K562 (cell line): ENCODE measurements around the gene LRRK2. TPM values are rescaled to one million over a fixed set of nuclear protein-coding genes. Genes with fewer than 3 reads are reported as not detected.

ENCODE experiments used
- ATAC-seq: fragments of 200-7000 bp; cut with Tn5 transposase; 3 replicates; pipeline ENCODE4 v1.9.1; 2020; ENCODE audit warnings: moderate library complexity
- BruUV-seq: library from RNA; stranded (reverse); fragments of 400-500 nt; replicated peaks from 2 replicates; lab custom pipeline; 2021; lab: Mats Ljungman, UMichigan
- CTCF ChIA-PET: fragments of 300-600 bp; formaldehyde crosslinking; extraction: SDS; loops from one replicate; lab custom pipeline; 2021; ENCODE audit warnings: low intra/inter-chr PET ratio; lab: Yijun Ruan, JAX
- POLR2A ChIA-PET: fragments of 300-600, 350-650 bp; sonication (Branson Sonifier 250); formaldehyde crosslinking; extraction: SDS; loops from one replicate; lab custom pipeline; 2021; ENCODE audit warnings: antibody characterized with exemption, inconsistent platforms; lab: Yijun Ruan, JAX
- DNase-seq, 4 experiments: peaks; one replicate each; pipeline versions ENCODE4 v3.0.0 to v3.0.0-alpha.2; 2011 to 2018; ENCODE audit warnings: low spot score in 3 of 4, mixed read lengths in 3 of 4; ENCODE audit errors: extremely low read depth in 1 of 4
- FAIRE-seq: peaks from 2 replicates; lab custom pipeline; 2011; peaks lifted over from hg19 to GRCh38; lab: Jason Lieb, UNC
- H2AFZ ChIP-seq: 2 replicates; pipeline ENCODE4 v1.6.0; 2011; ENCODE audit warnings: low read depth, low read length, control low read depth, inconsistent platforms
- H3K27ac ChIP-seq: fragments of 200-600 bp; 3 replicates; pipeline ENCODE4 v1.8.0; 2011; ENCODE audit warnings: low read depth, mild to moderate bottlenecking, control low read depth, inconsistent platforms, low read length, moderate library complexity, mixed read lengths; ENCODE audit errors: extremely low read depth
- H3K27me3 ChIP-seq, 2 experiments: fragments of 300-600 bp in 1 of 2; 2 replicates in 1 of 2; 3 replicates in 1 of 2; pipeline versions ENCODE4 v1.6.0 to v1.8.0; 2011; ENCODE audit warnings: inconsistent platforms in 2 of 2, low read length in 2 of 2, mild to moderate bottlenecking in 1 of 2, mixed read lengths in 1 of 2, moderate library complexity in 1 of 2; ENCODE audit not compliant: control insufficient read depth in 2 of 2, insufficient read depth in 2 of 2
- H3K36me3 ChIP-seq: fragments of 300-600 bp; 3 replicates; pipeline ENCODE4 v1.8.0; 2011; ENCODE audit warnings: mild to moderate bottlenecking, low read length, inconsistent platforms; ENCODE audit not compliant: control insufficient read depth, insufficient read depth
- H3K4me1 ChIP-seq, 2 experiments: fragments of 200-600 bp in 1 of 2; replicated peaks in 1 of 2; 2 replicates in 1 of 2; 3 replicates in 1 of 2; pipeline versions ENCODE4 v1.5.1 to v1.8.0; 2011; ENCODE audit warnings: inconsistent platforms in 2 of 2, low read length in 2 of 2, mild to moderate bottlenecking in 1 of 2, mixed read lengths in 1 of 2, moderate library complexity in 1 of 2; ENCODE audit not compliant: control insufficient read depth in 2 of 2, insufficient read depth in 2 of 2
- H3K4me2 ChIP-seq: 2 replicates; pipeline ENCODE4 v1.6.1; 2011; ENCODE audit warnings: low read length, control low read depth, inconsistent platforms, mixed read lengths; ENCODE audit not compliant: insufficient read depth
- H3K4me3 ChIP-seq: fragments of 200-600 bp; sonication (generic), shearing (Covaris generic); 2 replicates; pipeline ENCODE4 v1.5.1; 2016; ENCODE audit warnings: control low read depth, inconsistent platforms
- H3K79me2 ChIP-seq: fragments of 200-600 bp; 3 replicates; pipeline ENCODE4 v1.8.0; 2011; ENCODE audit warnings: low read length, inconsistent platforms; ENCODE audit not compliant: control insufficient read depth, insufficient read depth
- H3K9ac ChIP-seq, 2 experiments: 2 replicates each; pipeline versions ENCODE4 v1.6.0 to v1.6.1; 2011; ENCODE audit warnings: low read depth in 2 of 2, low read length in 2 of 2, control low read depth in 1 of 2, inconsistent platforms in 1 of 2, mild to moderate bottlenecking in 1 of 2, mixed read lengths in 1 of 2; ENCODE audit not compliant: insufficient read depth in 1 of 2
- H3K9me1 ChIP-seq: one replicate; pipeline ENCODE4 v1.6.0; 2011; ENCODE audit warnings: inconsistent platforms, mild to moderate bottlenecking, low read length, moderate library complexity; ENCODE audit not compliant: control insufficient read depth, insufficient read depth
- H3K9me3 ChIP-seq: replicated peaks from 2 replicates; pipeline ENCODE4 v1.5.1; 2011; ENCODE audit warnings: low read depth, low read length, inconsistent platforms; ENCODE audit not compliant: control insufficient read depth, insufficient read depth
- H4K20me1 ChIP-seq: replicated peaks from 2 replicates; pipeline ENCODE4 v1.6.1; 2011; ENCODE audit warnings: low read length, inconsistent platforms, mixed read lengths; ENCODE audit not compliant: control insufficient read depth, insufficient read depth
- ATF7 ChIP-seq: fragments of 450-650 bp; IDR thresholded peaks from 2 replicates; pipeline ENCODE4 v1.7.1; 2014; ENCODE audit warnings: mild to moderate bottlenecking, moderate library complexity
- RBM17 ChIP-seq: fragments of 200-400 bp; formaldehyde crosslinking; IDR thresholded peaks from 2 replicates; pipeline ENCODE4 v1.6.1; 2017; ENCODE audit warnings: low read depth, mild to moderate bottlenecking, low read length, borderline replicate concordance
- YY1 ChIP-seq, 3 experiments: IDR thresholded peaks; 2 replicates each; pipeline ENCODE4 v1.6.1; 2011; ENCODE audit warnings: low read length in 2 of 3, mild to moderate bottlenecking in 2 of 3, moderate library complexity in 2 of 3, borderline replicate concordance in 1 of 3, control low read depth in 1 of 3, low read depth in 1 of 3; ENCODE audit not compliant: insufficient read depth in 3 of 3, insufficient replicate concordance in 2 of 3, control insufficient read depth in 1 of 3, insufficient read length in 1 of 3; ENCODE audit errors: extremely low read depth in 1 of 3
- WGBS: fragments of 100-300 bp; shearing (Covaris generic); methylation state at CpG from one replicate; pipeline ENCODE4 v1.1.6; 2016; ENCODE audit warnings: low coverage, mixed read lengths; ENCODE audit not compliant: insufficient coverage; ENCODE audit errors: missing lambda C conversion rate; 5-methylcytosine and 5-hydroxymethylcytosine counted together
- in situ Hi-C: fragments of 300-500 bp; cut with MboI; formaldehyde crosslinking; loops from 4 replicates; pipeline ENCODE4 v1.15.0; 2018; ENCODE audit warnings: inconsistent platforms, mixed read lengths
- intact Hi-C: fragments of 100-400 bp; cut with micrococcal nuclease; formaldehyde crosslinking; loops from 2 replicates; pipeline ENCODE4 v1.14.2; 2022
- polyA plus RNA-seq, 8 experiments: library from polyadenylated mRNA; depleted of rRNA in 4 of 8; stranded (reverse) in 5 of 8; unstranded in 3 of 8; fragments of >200 nt; fragmentation: Nextera tagmentation in 2 of 8; fragmentation: Illumina TruSeq in 1 of 8; extraction: Ambion mirVana in 2 of 8; extraction: Trizol in 1 of 8; gene quantifications; 2 replicates each; pipeline versions ENCODE4 v1.2.1 to v1.2.3, GENCODE V29; 2011 to 2014; ENCODE audit warnings: inconsistent platforms in 1 of 8, missing spikeins in 1 of 8
- total RNA-seq, 7 experiments: library from RNA; depleted of rRNA in 6 of 7; stranded (reverse); fragments of >200 nt in 6 of 7; fragmentation: Illumina TruSeq in 2 of 7; extraction: Trizol in 2 of 7; gene quantifications; 2 replicates each; pipeline versions ENCODE4 v1.2.1 to v1.2.3, GENCODE V29; 2011 to 2021; ENCODE audit warnings: low replicate concordance in 1 of 7
- TF ChIP-seq, protein P1 (sequence below): sonication (generic); formaldehyde crosslinking; IDR thresholded peaks from 2 replicates; pipeline ENCODE4 v1.8.0; 2022; ENCODE audit warnings: missing genetic modification reagents, mild to moderate bottlenecking, borderline replicate concordance

Gene LRRK2
- total and polyA plus RNA-seq, 9 of the 15 experiments (the other 6 are each of a cell fraction or from before 2014, with no cell fraction given) = 0.03 to 0.89 (median 0.31) TPM

- Histone ChIP-seq H3K9ac (no peak overlapping the region), H3K9me1 (no peaks in the 10 kb centered on the region), H3K4me3 (no peak overlapping the region), H4K20me1 (no peaks in the 10 kb centered on the region), H3K79me2 (no peaks in the 10 kb centered on the region), H3K27me3 (no peaks in the 10 kb centered on the region), H3K4me1 (peaks cover 0 to 1% of the 10 kb centered on the region in 2 experiments; a peak in 1 of 5 replicates), H3K9me3 (no peaks in the 10 kb centered on the region), H2AFZ (no peak overlapping the region), H3K36me3 (no peaks in the 10 kb centered on the region), H3K27ac (no peak overlapping the region), H3K4me2 (no peak overlapping the region)
- intact Hi-C loops (no loop called here), in situ Hi-C loops (no loop called here)
- ChIA-PET POLR2A (no interaction called here), CTCF (no interaction called here)
- no TSS peak for BruUV-seq
- no peak for ATAC-seq
- DNase-seq = no peak
- no peak for FAIRE-seq
- WGBS = 6% methylated on average over 10 of the region's 10 CpGs
- no peak for TF ChIP-seq ATF7
- no peak for TF ChIP-seq RBM17
- TF ChIP-seq YY1 (IDR thresholded peaks at IDR 0.05; ENCODE audit: borderline replicate concordance in 1 of 3, control insufficient read depth in 1 of 3, extremely low read depth in 1 of 3, insufficient read depth in 3 of 3, insufficient read length in 1 of 3, insufficient replicate concordance in 2 of 3, low read depth in 1 of 3, low read length in 2 of 3) = no peak
- TF ChIP-seq, protein P1, sequence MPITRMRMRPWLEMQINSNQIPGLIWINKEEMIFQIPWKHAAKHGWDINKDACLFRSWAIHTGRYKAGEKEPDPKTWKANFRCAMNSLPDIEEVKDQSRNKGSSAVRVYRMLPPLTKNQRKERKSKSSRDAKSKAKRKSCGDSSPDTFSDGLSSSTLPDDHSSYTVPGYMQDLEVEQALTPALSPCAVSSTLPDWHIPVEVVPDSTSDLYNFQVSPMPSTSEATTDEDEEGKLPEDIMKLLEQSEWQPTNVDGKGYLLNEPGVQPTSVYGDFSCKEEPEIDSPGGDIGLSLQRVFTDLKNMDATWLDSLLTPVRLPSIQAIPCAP = no peak
Observed at GRCh38 chr12:40229690-40230651, 5.2 kb downstream of the LRRK2 start.
